ENCODE data around the gene TNC.

The TNC gene

GRCh38 chr9:114990901-114991300 is 127.1 kb downstream of the TNC start:
- H3K4me3 Mint-ChIP-seq = no peak overlapping the region

GRCh38 chr9:114989600-114990410 is 128.2 kb downstream of the TNC start:
- intact Hi-C loops (cut with micrococcal nuclease) = no loop called here
- no peak overlapping the region for H3K4me3 Mint-ChIP-seq
- H3K36me3 Mint-ChIP-seq (ENCODE audit: low read depth) = no peaks in the 10 kb centered on the region

More at GRCh38 chr9:114990901-114991300, 127.1 kb downstream of the TNC start:
- Mint-ChIP-seq H3K9me3 (no peaks in the 10 kb centered on the region), H3K36me3 (ENCODE audit: low read depth) (no peaks in the 10 kb centered on the region), H3K27me3 (peaks cover 3% of the 10 kb centered on the region), H3K27ac (no peak overlapping the region), H3K4me1 (ENCODE audit: low read depth) (peaks cover 49% of the 10 kb centered on the region)
- intact Hi-C loops (cut with micrococcal nuclease) = no loop called here

GRCh38 chr9:114988962-114989599 is 128.9 kb downstream of the TNC start:
- no peak overlapping the region for H3K4me3 Mint-ChIP-seq
- H3K27me3 Mint-ChIP-seq = peaks cover 3% of the 10 kb centered on the region
- no peaks in the 10 kb centered on the region for H3K36me3 Mint-ChIP-seq (ENCODE audit: low read depth)
- no peak overlapping the region for H3K27ac Mint-ChIP-seq
- intact Hi-C loops (cut with micrococcal nuclease) = no loop called here
- no peaks in the 10 kb centered on the region for H3K9me3 Mint-ChIP-seq
- H3K4me1 Mint-ChIP-seq (ENCODE audit: low read depth) = peaks cover 37% of the 10 kb centered on the region

More at GRCh38 chr9:114989600-114990410, 128.2 kb downstream of the TNC start:
- no peaks in the 10 kb centered on the region for H3K9me3 Mint-ChIP-seq
- peaks cover 3% of the 10 kb centered on the region for H3K27me3 Mint-ChIP-seq
- H3K27ac Mint-ChIP-seq = no peak overlapping the region
- peaks cover 42% of the 10 kb centered on the region for H3K4me1 Mint-ChIP-seq (ENCODE audit: low read depth)

GRCh38 chr9:114987116-114987515 is 130.8 kb downstream of the TNC start:
- Mint-ChIP-seq H3K27ac (no peak overlapping the region), H3K27me3 (peaks cover under 1% of the 10 kb centered on the region), H3K9me3 (no peaks in the 10 kb centered on the region), H3K36me3 (ENCODE audit: low read depth) (no peaks in the 10 kb centered on the region), H3K4me1 (ENCODE audit: low read depth) (peaks cover 25% of the 10 kb centered on the region), H3K4me3 (no peak overlapping the region)
- intact Hi-C loops (cut with micrococcal nuclease) = no loop called here

GRCh38 chr9:114985959-114986501 is 131.9 kb downstream of the TNC start:
- H3K4me1 Mint-ChIP-seq (ENCODE audit: low read depth) = peaks cover 22% of the 10 kb centered on the region
- no peak overlapping the region for H3K4me3 Mint-ChIP-seq
- H3K9me3 Mint-ChIP-seq = no peaks in the 10 kb centered on the region
- intact Hi-C loops (cut with micrococcal nuclease) = no loop called here
- no peaks in the 10 kb centered on the region for H3K36me3 Mint-ChIP-seq (ENCODE audit: low read depth)
- H3K27ac Mint-ChIP-seq = no peak overlapping the region
- no peaks in the 10 kb centered on the region for H3K27me3 Mint-ChIP-seq

GRCh38 chr9:114981063-114981462 is 136.9 kb downstream of the TNC start:
- Mint-ChIP-seq H3K4me3 (no peak overlapping the region), H3K9me3 (no peaks in the 10 kb centered on the region), H3K27ac (no peak overlapping the region), H3K27me3 (peaks cover 3% of the 10 kb centered on the region), H3K36me3 (ENCODE audit: low read depth) (no peaks in the 10 kb centered on the region), H3K4me1 (ENCODE audit: low read depth) (peaks cover 7% of the 10 kb centered on the region)
- intact Hi-C loops (cut with micrococcal nuclease) = no loop called here

GRCh38 chr9:114973216-114973615 is 144.7 kb downstream of the TNC start:
- H3K4me1 Mint-ChIP-seq (ENCODE audit: low read depth) = peaks cover 24% of the 10 kb centered on the region
- H3K9me3 Mint-ChIP-seq = no peaks in the 10 kb centered on the region
- intact Hi-C loops (cut with micrococcal nuclease) = no loop called here
- H3K36me3 Mint-ChIP-seq (ENCODE audit: low read depth) = no peaks in the 10 kb centered on the region
- H3K27ac Mint-ChIP-seq = no peak overlapping the region
- H3K4me3 Mint-ChIP-seq = no peak overlapping the region
- H3K27me3 Mint-ChIP-seq = no peaks in the 10 kb centered on the region

- Mint-ChIP-seq H3K27ac (no peak overlapping the region), H3K9me3 (no peaks in the 10 kb centered on the region), H3K27me3 (no peaks in the 10 kb centered on the region), H3K36me3 (ENCODE audit: low read depth) (no peaks in the 10 kb centered on the region), H3K4me3 (no peak overlapping the region), H3K4me1 (ENCODE audit: low read depth) (peaks cover 27% of the 10 kb centered on the region)
- intact Hi-C loops (cut with micrococcal nuclease) = no loop called here
These were observed 145.3 kb downstream of the TNC start for GRCh38 chr9:114972510-114973136.

Measured in dendritic cell treated with granulocyte-macrophage colony-stimulating factor and Interleukin-4, amounts not matched to agents 40 ng/mL and 50 ng/mL, for 4 days (primary cell).